A549 (cell line): Measurements from ENCODE around the gene SNCB. TPM values are rescaled to one million over a fixed set of nuclear protein-coding genes. Genes with fewer than 3 reads are reported as not detected.

Source experiments
- ATAC-seq, 2 experiments: fragments of 200-7000 bp in 1 of 2; fragments of >200 bp in 1 of 2; cut with Nextera tagmentation in 1 of 2; cut with Tn5 transposase in 1 of 2; 3 replicates each; pipeline versions ENCODE4 v1.8.0 to v1.9.1; 2018 to 2020; ENCODE audit warnings: mild to moderate bottlenecking in 1 of 2, moderate library complexity in 1 of 2
- CTCF ChIA-PET: fragments of 300-600 bp; sonication (Branson Sonifier 250); formaldehyde crosslinking; extraction: SDS; loops from one replicate; lab custom pipeline; 2021; ENCODE audit warnings: antibody characterized with exemption, inconsistent platforms; lab: Yijun Ruan, JAX
- POLR2A ChIA-PET: fragments of 350-600 bp; formaldehyde crosslinking; extraction: SDS; loops from one replicate; lab custom pipeline; 2021; ENCODE audit warnings: antibody characterized with exemption, inconsistent platforms; lab: Yijun Ruan, JAX
- DNase-seq, 2 experiments: peaks; one replicate each; pipeline versions ENCODE4 v3.0.0 to v3.0.0-alpha.2; 2011 to 2016; ENCODE audit warnings: low read depth in 1 of 2, low spot score in 1 of 2
- FAIRE-seq: peaks from 2 replicates; lab custom pipeline; 2011; peaks lifted over from hg19 to GRCh38; lab: Jason Lieb, UNC
- H3K27ac ChIP-seq, 2 experiments: fragments of >200 bp; sonication (Bioruptor Twin); formaldehyde crosslinking; 3 replicates each; pipeline ENCODE4 v1.5.1; 2016 to 2017
- H3K4me1 ChIP-seq: fragments of >200 bp; sonication (Bioruptor Twin); formaldehyde crosslinking; 3 replicates; pipeline ENCODE4 v1.6.1; 2016
- H3K4me2 ChIP-seq: fragments of >200 bp; sonication (Bioruptor Twin); formaldehyde crosslinking; 3 replicates; pipeline ENCODE4 v1.6.1; 2016
- H3K4me3 ChIP-seq: fragments of >200 bp; sonication (Bioruptor Twin); formaldehyde crosslinking; 3 replicates; pipeline ENCODE4 v1.5.1; 2016
- H3K9me3 ChIP-seq: fragments of >200 bp; sonication (Bioruptor Twin); formaldehyde crosslinking; 3 replicates; pipeline ENCODE4 v1.6.1; 2016
- CBX8 ChIP-seq: fragments of 200-600 bp; sonication (generic); IDR thresholded peaks from 2 replicates; pipeline ENCODE4 v1.6.1; 2016
- CTCF ChIP-seq: fragments of >200 bp; sonication (Bioruptor Twin); formaldehyde crosslinking; IDR thresholded peaks from 3 replicates; pipeline ENCODE4 v1.5.1; 2016
- EHF ChIP-seq: fragments of 250-450 bp; sonication (Bioruptor Pico); IDR thresholded peaks from 2 replicates; pipeline ENCODE4 v1.5.0; 2020; ENCODE audit warnings: mild to moderate bottlenecking
- ELK1 ChIP-seq: fragments of 150-350 bp; IDR thresholded peaks from 2 replicates; pipeline ENCODE4 v1.6.1; 2014; ENCODE audit warnings: low read depth, mild to moderate bottlenecking, low read length
- ESRRA ChIP-seq: fragments of 150-350 bp; IDR thresholded peaks from 2 replicates; pipeline ENCODE4 v1.6.1; 2014; ENCODE audit warnings: mild to moderate bottlenecking, low read length, borderline replicate concordance
- FOSL2 ChIP-seq, 2 experiments: fragments of 450-650 bp in 1 of 2; fragments of >200 bp in 1 of 2; sonication (Bioruptor Twin) in 1 of 2; formaldehyde crosslinking; IDR thresholded peaks; 2 replicates each; pipeline versions ENCODE4 v1.5.0 to v1.6.1; 2016 to 2020; ENCODE audit warnings: mild to moderate bottlenecking in 1 of 2, moderate library complexity in 1 of 2
- HOXB13 ChIP-seq: fragments of 250-450 bp; sonication (Bioruptor Pico); IDR thresholded peaks from 2 replicates; pipeline ENCODE4 v1.5.0; 2020; ENCODE audit warnings: low read depth, mild to moderate bottlenecking, moderate library complexity
- JUNB ChIP-seq: fragments of >200 bp; sonication (Bioruptor Twin); formaldehyde crosslinking; IDR thresholded peaks from 2 replicates; pipeline ENCODE4 v1.6.1; 2016
- NR3C1 ChIP-seq: fragments of >200 bp; sonication (Bioruptor Twin); formaldehyde crosslinking; IDR thresholded peaks from 3 replicates; pipeline ENCODE4 v1.6.1; 2017
- PBX3 ChIP-seq: IDR thresholded peaks from 2 replicates; pipeline ENCODE4 v1.6.1; 2012
- PHF8 ChIP-seq: fragments of 200-600 bp; sonication (generic); IDR thresholded peaks from 2 replicates; pipeline ENCODE4 v1.6.1; 2016; ENCODE audit warnings: low read depth, mild to moderate bottlenecking, antibody characterized with exemption, moderate library complexity, borderline replicate concordance
- POLR2A ChIP-seq: IDR thresholded peaks from 2 replicates; pipeline ENCODE4 v1.6.1; 2012; ENCODE audit warnings: mild to moderate bottlenecking, low read length
- POLR2AphosphoS2 ChIP-seq: conservative IDR thresholded peaks from 2 replicates; pipeline ENCODE4 v1.6.1; 2012; ENCODE audit warnings: low read length, improper control_type of control experiment, inconsistent platforms
- RAD21 ChIP-seq, 2 experiments: fragments of >200 bp in 1 of 2; sonication (Bioruptor Twin) in 1 of 2; formaldehyde crosslinking in 1 of 2; IDR thresholded peaks in 1 of 2; conservative IDR thresholded peaks in 1 of 2; 2 replicates in 1 of 2; 3 replicates in 1 of 2; pipeline ENCODE4 v1.6.1; 2012 to 2018; ENCODE audit warnings: inconsistent platforms in 1 of 2
- SMC3 ChIP-seq: fragments of >200 bp; sonication (Bioruptor Twin); formaldehyde crosslinking; IDR thresholded peaks from 3 replicates; pipeline ENCODE4 v1.6.1; 2018; ENCODE audit warnings: inconsistent platforms
- ZC3H11A ChIP-seq: fragments of 450-650 bp; IDR thresholded peaks from 2 replicates; pipeline ENCODE4 v1.6.1; 2014; ENCODE audit warnings: antibody characterized with exemption, mild to moderate bottlenecking
- ZNF302 ChIP-seq: fragments of 250-450 bp; sonication (Bioruptor Pico); IDR thresholded peaks from 2 replicates; pipeline ENCODE4 v1.9.0; 2021; ENCODE audit warnings: inconsistent platforms, mild to moderate bottlenecking, moderate library complexity
- WGBS: methylation state at CpG from one replicate; pipeline ENCODE4 v1.1.6; 2017; ENCODE audit errors: missing lambda C conversion rate; 5-methylcytosine and 5-hydroxymethylcytosine counted together
- polyA plus RNA-seq, 4 experiments: library from polyadenylated mRNA; depleted of rRNA in 3 of 4; stranded (reverse); fragments of >200 nt; fragmentation: RNase III in 1 of 4; extraction: RNeasy Plus Mini Kit Qiagen cat#74134 plus additional on column Dnase treatment in 1 of 4; gene quantifications; 2 replicates in 3 of 4; 3 replicates in 1 of 4; pipeline ENCODE4 v1.2.3, GENCODE V29; 2011 to 2017

Gene SNCB
- polyA plus RNA-seq, 2 of the 4 experiments (the other 2 are of a cell fraction) = 0.37 to 0.74 TPM

- TF ChIP-seq EHF (CRISPR knock-in tag) (no peak), ESRRA (no peak), POLR2A (no peak)
- no peak overlapping the region for H3K4me3 ChIP-seq
- DNase-seq (no peak), FAIRE-seq (no peak), ATAC-seq (no peak)
- H3K27ac ChIP-seq = no peak overlapping the region
- 75% methylated on average over 20 of the region's 21 CpGs for WGBS
- no peaks in the 10 kb centered on the region for H3K9me3 ChIP-seq
- CTCF ChIA-PET = interaction anchor here (0.6 to 1.5 kb wide), 8 partner anchors 14 to 816 kb away, joined by 3 to 4 read pairs (median 3); no protein-coding TSS in a partner anchor
- no peaks in the 10 kb centered on the region for H3K4me1 ChIP-seq
- no peak overlapping the region for H3K4me2 ChIP-seq
- POLR2A ChIA-PET = no interaction called here
Observed at GRCh38 chr5:176662371-176663333, 32.3 kb upstream of the SNCB start.

GRCh38 chr5:176661676-176662075 lies 31.3 kb upstream of the SNCB start:
- DNase-seq (no peak), ATAC-seq (no peak), FAIRE-seq (no peak)
- CTCF ChIA-PET = interaction anchor here (0.7 to 9.9 kb wide), 44 partner anchors 11 to 451 kb away, joined by 3 to 123 read pairs (median 8); partner anchors contain the start of genes FGFR4 and TSPAN17
- Histone ChIP-seq H3K27ac (no peak overlapping the region), H3K4me2 (no peak overlapping the region), H3K9me3 (no peaks in the 10 kb centered on the region), H3K4me3 (no peak overlapping the region), H3K4me1 (no peaks in the 10 kb centered on the region)
- 83% methylated on average over 10 of the region's 10 CpGs for WGBS
- TF ChIP-seq ZC3H11A (no peak), POLR2A (no peak), HOXB13 (no peak), POLR2AphosphoS2 (no peak), ELK1 (no peak), NR3C1 (no peak), ZNF302 (CRISPR knock-in tag) (no peak), FOSL2 (IDR thresholded peaks at IDR 0.05) (no peak), FOSL2 (CRISPR knock-in tag; IDR thresholded peaks at IDR 0.05) (no peak), PHF8 (no peak), CBX8 (no peak)
- POLR2A ChIA-PET = interaction anchor here (1.6 kb wide), 1 partner anchor 15 kb away, joined by 11 read pairs; the partner anchor contains the start of gene TSPAN17

GRCh38 chr5:176660860-176661641 lies 30.7 kb upstream of the SNCB start:
- FAIRE-seq = no peak

More at GRCh38 chr5:176660860-176661641, 30.7 kb upstream of the SNCB start:
- ChIA-PET POLR2A (interaction anchor here (1.6 kb wide), 1 partner anchor 14 kb away, joined by 11 read pairs; the partner anchor contains the start of gene TSPAN17), CTCF (interaction anchor here (0.5 to 9.9 kb wide), 116 partner anchors 11 to 937 kb away, joined by 3 to 123 read pairs (median 5); partner anchors contain the start of genes EIF4E1B, FGFR4, HK3 and LMAN2)
- TF ChIP-seq SMC3 = peak; percentile 92
- peak; percentile 93 for TF ChIP-seq CTCF
- no peak for TF ChIP-seq ELK1
- TF ChIP-seq RAD21 (conservative IDR thresholded peaks at IDR 0.05 in 1 of 2, IDR thresholded peaks at IDR 0.05 in 1 of 2) = peak; percentile 96 to 97
- TF ChIP-seq PBX3 = no peak
- no peak for TF ChIP-seq JUNB
- Histone ChIP-seq H3K27ac (no peak overlapping the region), H3K4me3 (no peak overlapping the region), H3K4me1 (no peaks in the 10 kb centered on the region), H3K9me3 (no peaks in the 10 kb centered on the region), H3K4me2 (peak overlapping the region; percentile 62)
- 63% methylated on average over 13 of the region's 33 CpGs for WGBS
- ATAC-seq (peak; percentile 64 to 90), DNase-seq (peak; percentile 75 to 95)
